ENCODE results near the gene TMEM81. TPM values are rescaled to one million over a fixed set of nuclear protein-coding genes. Genes with fewer than 3 reads are reported as not detected.
A peak's percentile ranks its signal among the peaks of the same experiment; 100 is the strongest.

The TMEM81 gene
- total RNA-seq, 1 donor from 2014 or later = 3.0 TPM

DNA sequence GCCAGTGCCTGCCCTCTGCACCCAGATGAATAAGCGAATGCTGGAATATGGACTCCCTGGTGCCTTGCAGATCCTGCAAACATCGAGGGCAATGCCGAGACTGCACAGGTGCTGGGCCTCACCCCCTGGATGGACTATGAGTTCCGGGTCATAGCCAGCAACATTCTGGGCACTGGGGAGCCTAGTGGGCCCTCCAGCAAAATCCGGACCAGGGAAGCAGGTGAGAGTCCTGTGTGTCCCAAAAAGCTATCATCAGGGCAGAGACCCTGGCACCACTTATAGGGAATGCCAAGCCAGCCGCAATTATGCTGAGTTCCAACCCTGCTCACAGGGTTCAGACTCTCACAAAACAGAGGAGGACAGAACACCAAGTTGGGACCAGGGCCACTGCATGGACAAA, 17.2 kb downstream of the TMEM81 start:
- no peak overlapping the region for H3K4me3 ChIP-seq (ENCODE audit: low read depth, low read length)
- no peak for DNase-seq (ENCODE audit: low read depth)
- TF ChIP-seq, protein P1, sequence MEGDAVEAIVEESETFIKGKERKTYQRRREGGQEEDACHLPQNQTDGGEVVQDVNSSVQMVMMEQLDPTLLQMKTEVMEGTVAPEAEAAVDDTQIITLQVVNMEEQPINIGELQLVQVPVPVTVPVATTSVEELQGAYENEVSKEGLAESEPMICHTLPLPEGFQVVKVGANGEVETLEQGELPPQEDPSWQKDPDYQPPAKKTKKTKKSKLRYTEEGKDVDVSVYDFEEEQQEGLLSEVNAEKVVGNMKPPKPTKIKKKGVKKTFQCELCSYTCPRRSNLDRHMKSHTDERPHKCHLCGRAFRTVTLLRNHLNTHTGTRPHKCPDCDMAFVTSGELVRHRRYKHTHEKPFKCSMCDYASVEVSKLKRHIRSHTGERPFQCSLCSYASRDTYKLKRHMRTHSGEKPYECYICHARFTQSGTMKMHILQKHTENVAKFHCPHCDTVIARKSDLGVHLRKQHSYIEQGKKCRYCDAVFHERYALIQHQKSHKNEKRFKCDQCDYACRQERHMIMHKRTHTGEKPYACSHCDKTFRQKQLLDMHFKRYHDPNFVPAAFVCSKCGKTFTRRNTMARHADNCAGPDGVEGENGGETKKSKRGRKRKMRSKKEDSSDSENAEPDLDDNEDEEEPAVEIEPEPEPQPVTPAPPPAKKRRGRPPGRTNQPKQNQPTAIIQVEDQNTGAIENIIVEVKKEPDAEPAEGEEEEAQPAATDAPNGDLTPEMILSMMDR (conservative IDR thresholded peaks at IDR 0.05; ENCODE audit: low read depth, low read length) = no peak

DNA sequence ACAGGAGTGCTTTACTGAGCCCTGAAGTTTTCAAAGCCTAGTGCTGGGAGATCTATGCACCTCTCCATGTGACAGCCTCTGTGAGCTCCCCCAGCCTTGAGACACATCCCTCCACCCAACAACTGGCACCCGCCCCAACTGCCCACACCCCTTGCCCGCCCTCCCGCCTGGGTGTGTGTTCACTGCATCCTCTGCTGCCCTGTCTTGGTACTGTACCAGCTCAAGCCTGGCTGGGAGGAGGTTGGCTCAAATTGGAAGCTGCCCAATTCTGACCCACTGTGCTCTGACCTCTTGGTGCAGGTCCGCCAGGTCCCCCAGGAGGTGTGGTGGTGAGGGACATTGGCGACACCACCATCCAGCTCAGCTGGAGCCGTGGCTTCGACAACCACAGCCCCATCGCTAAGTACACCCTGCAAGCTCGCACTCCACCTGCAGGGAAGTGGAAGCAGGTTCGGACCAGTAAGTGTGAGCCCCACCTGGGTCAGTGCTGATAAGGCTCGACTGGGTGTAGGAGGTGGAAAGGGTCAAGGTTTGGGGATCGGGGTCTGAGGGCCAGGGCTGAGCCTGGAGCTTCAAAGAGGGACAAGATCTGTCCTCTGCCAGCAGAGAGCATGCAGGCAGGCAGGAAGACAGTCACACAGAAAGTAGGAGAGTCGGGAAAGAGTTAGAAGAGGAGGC, 18.0 kb downstream of the TMEM81 start:
- TF ChIP-seq, protein P1 (conservative IDR thresholded peaks at IDR 0.05; ENCODE audit: low read depth, low read length) = peak; percentile 4
- no peak overlapping the region for H3K4me3 ChIP-seq (ENCODE audit: low read depth, low read length)
- DNase-seq (ENCODE audit: low read depth) = no peak

DNA sequence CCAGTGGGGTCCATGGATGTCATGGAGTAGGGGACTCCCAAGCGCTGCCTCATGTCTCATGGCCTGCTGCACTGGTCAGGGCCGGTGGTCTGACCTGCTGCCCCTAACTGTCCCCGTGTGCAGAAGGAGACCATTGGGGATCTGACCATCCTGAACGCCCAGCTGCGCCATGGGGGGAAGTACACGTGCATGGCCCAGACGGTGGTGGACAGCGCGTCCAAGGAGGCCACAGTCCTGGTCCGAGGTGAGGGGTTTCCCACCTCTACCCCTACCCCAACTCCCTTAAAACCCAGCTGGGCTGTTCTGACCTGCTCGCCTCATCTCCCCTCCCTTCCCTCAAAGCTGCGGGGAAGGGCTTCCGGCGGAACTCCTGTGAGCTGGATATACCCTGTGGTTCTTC, 18.6 kb downstream of the TMEM81 start:
- TF ChIP-seq, protein P1 (conservative IDR thresholded peaks at IDR 0.05; ENCODE audit: low read depth, low read length) = no peak
- no peak for DNase-seq (ENCODE audit: low read depth)
- no peak overlapping the region for H3K4me3 ChIP-seq (ENCODE audit: low read depth, low read length)

DNA sequence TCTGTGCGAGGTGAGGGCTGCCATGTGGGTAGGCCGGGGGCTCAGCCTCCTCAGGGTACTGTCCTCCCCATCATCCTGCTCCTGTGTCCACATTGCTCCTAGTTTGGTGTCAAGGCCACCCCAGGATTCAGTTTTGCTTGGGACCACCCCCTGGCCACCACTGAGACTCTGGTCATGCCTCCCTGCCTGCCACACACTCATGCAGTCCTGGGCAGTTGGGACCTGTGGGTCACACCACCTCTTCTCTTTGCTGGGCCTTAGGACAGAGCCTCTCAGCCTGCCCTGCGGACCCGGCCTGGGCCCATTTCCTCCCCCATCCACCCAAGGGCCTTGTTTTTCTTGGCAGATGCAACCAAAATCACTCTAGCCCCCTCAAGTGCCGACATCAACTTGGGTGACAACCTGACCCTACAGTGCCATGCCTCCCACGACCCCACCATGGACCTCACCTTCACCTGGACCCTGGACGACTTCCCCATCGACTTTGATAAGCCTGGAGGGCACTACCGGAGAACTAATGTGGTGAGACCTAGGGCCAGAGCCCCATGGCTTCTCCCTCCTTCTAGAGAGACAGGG, 19.4 kb downstream of the TMEM81 start:
- TF ChIP-seq, protein P1 (conservative IDR thresholded peaks at IDR 0.05; ENCODE audit: low read depth, low read length) = no peak
- DNase-seq (ENCODE audit: low read depth) = no peak

DNA sequence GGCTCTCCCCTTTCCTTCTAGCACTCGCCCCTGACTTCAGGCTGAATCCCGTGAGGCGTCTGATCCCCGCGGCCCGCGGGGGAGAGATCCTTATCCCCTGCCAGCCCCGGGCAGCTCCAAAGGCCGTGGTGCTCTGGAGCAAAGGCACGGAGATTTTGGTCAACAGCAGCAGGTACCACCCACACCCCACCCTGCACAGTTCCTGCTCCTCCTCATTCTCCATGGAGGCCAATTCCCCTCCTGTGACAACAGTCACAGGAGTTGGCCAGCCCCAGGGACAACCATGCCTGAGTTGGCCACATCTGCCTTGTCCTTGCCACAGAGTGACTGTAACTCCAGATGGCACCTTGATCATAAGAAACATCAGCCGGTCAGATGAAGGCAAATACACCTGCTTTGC, 20.0 kb downstream of the TMEM81 start:
- TF ChIP-seq, protein P1 (conservative IDR thresholded peaks at IDR 0.05; ENCODE audit: low read depth, low read length) = no peak
- H3K4me3 ChIP-seq (ENCODE audit: low read depth, low read length) = no peak overlapping the region
- no peak for DNase-seq (ENCODE audit: low read depth)

More for the DNA sequence above, 19.4 kb downstream of the TMEM81 start:
- no peak overlapping the region for H3K4me3 ChIP-seq (ENCODE audit: low read depth, low read length)

DNA sequence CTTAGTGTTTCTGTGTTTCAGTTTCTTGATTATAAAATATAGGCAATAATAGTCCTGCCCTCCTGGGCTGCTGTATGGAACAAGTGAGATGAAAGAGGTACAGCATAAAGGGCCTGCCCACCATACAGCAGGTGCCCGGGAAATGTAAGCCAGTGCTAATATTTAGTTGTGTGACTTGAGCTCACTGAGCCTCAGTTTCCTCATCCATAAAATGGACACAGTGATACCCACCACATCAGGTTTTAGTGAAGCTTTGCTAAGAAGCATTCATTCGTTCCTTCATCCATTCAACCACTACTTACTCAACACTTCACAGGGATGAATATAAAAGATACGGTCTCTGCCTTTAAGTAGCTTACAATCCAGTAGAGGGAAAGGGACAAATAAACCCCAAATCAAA, 21.4 kb downstream of the TMEM81 start:
- TF ChIP-seq, protein P1 (conservative IDR thresholded peaks at IDR 0.05; ENCODE audit: low read depth, low read length) = no peak
- DNase-seq (ENCODE audit: low read depth) = no peak

DNA sequence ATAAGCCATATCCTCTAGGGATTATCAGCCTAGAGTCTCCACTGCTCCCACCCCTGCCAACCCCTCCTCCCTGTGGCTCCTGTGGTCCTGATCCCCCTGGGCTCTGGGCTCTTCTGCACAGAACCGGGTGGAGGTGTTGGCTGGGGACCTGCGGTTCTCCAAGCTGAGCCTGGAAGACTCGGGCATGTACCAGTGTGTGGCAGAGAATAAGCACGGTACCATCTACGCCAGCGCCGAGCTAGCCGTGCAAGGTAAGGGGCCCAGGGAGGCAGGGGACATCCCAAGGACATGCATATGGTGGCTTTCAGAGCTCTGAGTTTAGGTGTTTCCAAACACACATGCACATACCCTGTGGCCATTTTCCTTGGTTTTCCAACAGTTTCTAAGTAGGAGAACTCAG, 21.9 kb downstream of the TMEM81 start:
- no peak for DNase-seq (ENCODE audit: low read depth)
- H3K4me3 ChIP-seq (ENCODE audit: low read depth, low read length) = no peak overlapping the region
- TF ChIP-seq, protein P1 (conservative IDR thresholded peaks at IDR 0.05; ENCODE audit: low read depth, low read length) = no peak

More for the DNA sequence above, 21.4 kb downstream of the TMEM81 start:
- no peak overlapping the region for H3K4me3 ChIP-seq (ENCODE audit: low read depth, low read length)

All from epithelial cell of proximal tubule (primary cell).